HepG2 (cell line): Measurements from ENCODE around the gene PTGDR2.

Experiments used
- KDM2A ChIP-seq: sonication (generic); formaldehyde crosslinking; IDR thresholded peaks from 2 replicates; pipeline ENCODE4 v1.4.0; 2020; ENCODE audit warnings: low read depth, missing genetic modification reagents, borderline replicate concordance
- POLR2AphosphoS5 ChIP-seq: IDR thresholded peaks from 2 replicates; pipeline ENCODE4 v1.6.1; 2012; ENCODE audit warnings: low read depth, low read length
- ZBTB37 ChIP-seq: sonication (generic); formaldehyde crosslinking; IDR thresholded peaks from 2 replicates; pipeline ENCODE4 v1.4.0; 2020; ENCODE audit warnings: mild to moderate bottlenecking, missing genetic modification reagents

DNA sequence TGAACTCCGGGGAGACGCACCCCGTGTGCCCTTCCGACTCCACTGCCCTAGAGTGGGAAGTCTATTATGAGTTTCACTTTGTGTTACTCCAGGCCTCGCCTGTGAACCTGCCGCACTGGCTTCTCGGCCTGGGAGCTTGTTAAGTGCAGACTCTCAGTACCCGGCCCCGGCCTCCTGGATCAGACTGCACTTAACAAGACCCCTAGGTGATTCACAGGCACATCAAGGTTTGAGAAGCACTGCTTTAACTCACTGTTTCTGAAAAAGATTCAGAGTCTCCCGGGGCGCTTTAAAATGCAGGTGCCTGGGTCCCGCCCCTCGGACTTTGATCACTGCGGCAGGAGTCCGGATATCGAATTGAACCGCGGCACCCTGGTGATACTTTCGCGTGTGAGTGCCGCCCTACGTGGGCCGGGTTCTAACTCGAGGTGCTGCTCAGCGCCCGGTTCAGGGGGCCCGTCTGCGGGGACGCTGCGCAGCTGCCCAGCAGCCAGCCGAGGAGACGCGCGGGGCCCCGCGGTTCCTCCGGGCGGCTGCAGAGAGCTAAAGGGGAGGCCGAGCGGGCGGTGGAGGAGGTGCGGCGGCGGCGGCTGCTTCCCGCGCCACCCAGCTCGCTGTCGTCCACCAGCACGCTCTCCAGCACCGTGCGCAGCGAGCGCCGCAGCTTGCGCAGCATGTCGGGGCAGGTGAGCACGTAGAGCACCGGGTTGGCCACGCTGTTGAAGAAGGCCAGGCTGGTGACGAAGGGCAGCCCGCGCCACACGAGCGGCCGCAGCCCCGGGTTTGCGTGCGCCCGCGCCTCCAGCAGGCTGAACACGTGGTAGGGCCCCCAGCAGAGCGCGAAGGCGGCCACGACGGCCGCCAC, 3.4 kb downstream of the PTGDR2 start:
- TF ChIP-seq ZBTB37 (CRISPR knock-in tag) (no peak), POLR2AphosphoS5 (no peak), KDM2A (CRISPR knock-in tag) (no peak)
